B cell (primary cell): ENCODE measurements around the gene CNKSR2.

Source experiments
- EZH2 ChIP-seq: IDR thresholded peaks from 2 replicates; pipeline ENCODE4 v1.6.1; 2012; ENCODE audit warnings: borderline replicate concordance, low read depth, mild to moderate bottlenecking, moderate library complexity, low read length; ENCODE audit not compliant: insufficient read depth, poor library complexity, severe bottlenecking
- TF ChIP-seq, protein P1 (sequence below): fragments of 200-600 bp; IDR thresholded peaks from one replicate; pipeline ENCODE4 v1.8.0; 2022; ENCODE audit warnings: antibody characterized with exemption, mild to moderate bottlenecking

DNA sequence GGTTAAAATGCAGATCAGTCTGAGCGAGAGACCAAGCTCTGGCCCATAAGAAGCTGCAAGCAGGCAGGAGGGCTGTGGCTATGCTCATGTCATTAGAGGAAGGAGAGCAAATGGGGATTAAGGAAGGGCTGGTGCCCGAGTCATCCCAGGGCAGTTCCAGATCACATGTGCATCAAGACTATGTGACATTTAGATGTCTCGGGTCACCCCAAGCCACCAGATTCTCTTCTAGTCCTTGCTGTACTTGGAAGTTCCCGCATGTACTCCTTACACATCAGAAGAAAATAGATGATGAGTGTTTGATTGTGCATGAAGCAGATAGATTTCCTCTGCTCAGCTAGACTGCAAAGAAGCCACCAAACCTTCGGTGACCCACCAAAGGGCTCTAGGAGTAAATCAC is 326.1 kb downstream of the CNKSR2 start:
- TF ChIP-seq, protein P1, sequence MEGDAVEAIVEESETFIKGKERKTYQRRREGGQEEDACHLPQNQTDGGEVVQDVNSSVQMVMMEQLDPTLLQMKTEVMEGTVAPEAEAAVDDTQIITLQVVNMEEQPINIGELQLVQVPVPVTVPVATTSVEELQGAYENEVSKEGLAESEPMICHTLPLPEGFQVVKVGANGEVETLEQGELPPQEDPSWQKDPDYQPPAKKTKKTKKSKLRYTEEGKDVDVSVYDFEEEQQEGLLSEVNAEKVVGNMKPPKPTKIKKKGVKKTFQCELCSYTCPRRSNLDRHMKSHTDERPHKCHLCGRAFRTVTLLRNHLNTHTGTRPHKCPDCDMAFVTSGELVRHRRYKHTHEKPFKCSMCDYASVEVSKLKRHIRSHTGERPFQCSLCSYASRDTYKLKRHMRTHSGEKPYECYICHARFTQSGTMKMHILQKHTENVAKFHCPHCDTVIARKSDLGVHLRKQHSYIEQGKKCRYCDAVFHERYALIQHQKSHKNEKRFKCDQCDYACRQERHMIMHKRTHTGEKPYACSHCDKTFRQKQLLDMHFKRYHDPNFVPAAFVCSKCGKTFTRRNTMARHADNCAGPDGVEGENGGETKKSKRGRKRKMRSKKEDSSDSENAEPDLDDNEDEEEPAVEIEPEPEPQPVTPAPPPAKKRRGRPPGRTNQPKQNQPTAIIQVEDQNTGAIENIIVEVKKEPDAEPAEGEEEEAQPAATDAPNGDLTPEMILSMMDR: no peak
- no peak for TF ChIP-seq EZH2
